GM18526 (cell line): ENCODE data around the gene AFF2.

Experiments
- POLR2A ChIP-seq: IDR thresholded peaks from 3 replicates; pipeline ENCODE4 v1.6.1; 2011; ENCODE audit not compliant: insufficient read length; ENCODE audit errors: extremely low read depth

Gene AFF2

GRCh38 chrX:148500423-148501385 lies at the start of gene AFF2:
Gene AFF2 (plus strand): TSS chrX:148500617. CDS start chrX:148501098, 481 bp downstream.
- TF ChIP-seq POLR2A, result no peak

GRCh38 chrX:148457279-148457678 lies 43.1 kb upstream of the AFF2 start:
- TF ChIP-seq POLR2A, result no peak

GRCh38 chrX:148459343-148459742 lies 41.1 kb upstream of the AFF2 start:
- no peak for TF ChIP-seq POLR2A

- TF ChIP-seq POLR2A, result no peak
Measured at GRCh38 chrX:148466292-148466691, 34.1 kb upstream of the AFF2 start.

GRCh38 chrX:148470324-148470723 lies 30.1 kb upstream of the AFF2 start:
- no peak for TF ChIP-seq POLR2A

GRCh38 chrX:148474030-148474429 lies 26.4 kb upstream of the AFF2 start:
- no peak for TF ChIP-seq POLR2A

- no peak for TF ChIP-seq POLR2A
Measured at GRCh38 chrX:148492057-148492456, 8.4 kb upstream of the AFF2 start.

GRCh38 chrX:148495176-148495575 lies 5.2 kb upstream of the AFF2 start:
- no peak for TF ChIP-seq POLR2A

- no peak for TF ChIP-seq POLR2A
Measured at GRCh38 chrX:148498067-148498466, 2.4 kb upstream of the AFF2 start.

- TF ChIP-seq POLR2A, result no peak
Measured at GRCh38 chrX:148499638-148500422, 587 bp upstream of the AFF2 start.

- no peak for TF ChIP-seq POLR2A
Measured at GRCh38 chrX:148501386-148502066, 1.1 kb downstream of the AFF2 start.

GRCh38 chrX:148504506-148504905 lies 4.1 kb downstream of the AFF2 start:
- TF ChIP-seq POLR2A, result no peak

GRCh38 chrX:148507418-148507817 lies 7.0 kb downstream of the AFF2 start:
- TF ChIP-seq POLR2A, result no peak

- TF ChIP-seq POLR2A, result no peak
Measured at GRCh38 chrX:148512453-148512852, 12.0 kb downstream of the AFF2 start.

- TF ChIP-seq POLR2A, result no peak
Measured at GRCh38 chrX:148513661-148514060, 13.2 kb downstream of the AFF2 start.
